Rectal smooth muscle tissue (tissue), 1 donor: ENCODE measurements around the gene WNK2.
"Not testable (repeated sequence)": the region's sequence is repeated elsewhere in the genome, so short reads cannot be mapped to it uniquely, and the experiment has no call there.

ENCODE experiments used
- H3K27ac ChIP-seq: one replicate; pipeline ENCODE4 v1.7.0; 2013; ENCODE audit warnings: low read depth, low read length, inconsistent platforms
- H3K27me3 ChIP-seq: one replicate; pipeline ENCODE4 v1.7.0; 2013; ENCODE audit warnings: low read length; ENCODE audit not compliant: control insufficient read depth, insufficient read depth
- H3K36me3 ChIP-seq: one replicate; pipeline ENCODE4 v1.7.0; 2013; ENCODE audit warnings: low read length; ENCODE audit not compliant: control insufficient read depth, insufficient read depth
- H3K4me1 ChIP-seq: one replicate; pipeline ENCODE4 v1.7.0; 2013; ENCODE audit warnings: low read length; ENCODE audit not compliant: control insufficient read depth, insufficient read depth
- H3K4me3 ChIP-seq: one replicate; pipeline ENCODE4 v1.7.0; 2013; ENCODE audit warnings: low read length
- H3K9ac ChIP-seq: one replicate; pipeline ENCODE4 v1.7.0; 2013; ENCODE audit warnings: low read length

The WNK2 gene

DNA sequence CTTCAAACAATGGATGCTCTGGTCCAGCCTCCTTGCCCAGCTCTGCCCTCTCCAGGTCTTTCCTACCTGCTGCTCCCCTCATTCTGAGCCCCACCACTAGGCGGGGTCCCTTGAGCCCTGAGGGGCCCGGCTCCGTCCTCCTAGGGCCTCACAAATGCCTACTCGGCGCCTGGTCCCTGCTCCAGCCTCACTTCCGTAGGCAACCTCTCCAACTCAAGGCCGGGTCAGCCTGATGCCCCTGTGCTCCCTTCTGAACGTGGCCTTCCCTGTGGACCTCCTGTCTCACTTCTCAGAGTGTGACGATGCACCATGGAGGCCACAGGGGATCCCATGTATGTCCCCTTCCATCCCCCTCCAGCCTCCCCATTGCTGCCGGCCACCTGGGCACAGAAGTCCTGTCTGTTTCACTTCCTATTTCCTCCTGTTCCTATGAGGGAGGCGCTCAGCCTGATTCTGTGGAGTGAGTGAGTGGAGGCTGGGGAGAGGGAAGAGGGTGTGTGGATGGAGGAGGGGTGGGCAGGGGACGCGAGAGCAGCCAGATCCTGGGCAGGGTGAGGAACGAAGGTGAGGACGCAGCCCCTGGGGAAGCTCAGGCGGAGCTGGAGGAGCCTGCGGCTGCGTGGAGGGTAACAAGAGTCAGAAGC is 140.4 kb downstream of the WNK2 start:
- Histone ChIP-seq H3K36me3 (no peaks in the 10 kb centered on the region), H3K27me3 (no peaks in the 10 kb centered on the region), H3K4me1 (no peaks in the 10 kb centered on the region), H3K4me3 (no peak overlapping the region), H3K27ac (no peak overlapping the region), H3K9ac (no peak overlapping the region)

DNA sequence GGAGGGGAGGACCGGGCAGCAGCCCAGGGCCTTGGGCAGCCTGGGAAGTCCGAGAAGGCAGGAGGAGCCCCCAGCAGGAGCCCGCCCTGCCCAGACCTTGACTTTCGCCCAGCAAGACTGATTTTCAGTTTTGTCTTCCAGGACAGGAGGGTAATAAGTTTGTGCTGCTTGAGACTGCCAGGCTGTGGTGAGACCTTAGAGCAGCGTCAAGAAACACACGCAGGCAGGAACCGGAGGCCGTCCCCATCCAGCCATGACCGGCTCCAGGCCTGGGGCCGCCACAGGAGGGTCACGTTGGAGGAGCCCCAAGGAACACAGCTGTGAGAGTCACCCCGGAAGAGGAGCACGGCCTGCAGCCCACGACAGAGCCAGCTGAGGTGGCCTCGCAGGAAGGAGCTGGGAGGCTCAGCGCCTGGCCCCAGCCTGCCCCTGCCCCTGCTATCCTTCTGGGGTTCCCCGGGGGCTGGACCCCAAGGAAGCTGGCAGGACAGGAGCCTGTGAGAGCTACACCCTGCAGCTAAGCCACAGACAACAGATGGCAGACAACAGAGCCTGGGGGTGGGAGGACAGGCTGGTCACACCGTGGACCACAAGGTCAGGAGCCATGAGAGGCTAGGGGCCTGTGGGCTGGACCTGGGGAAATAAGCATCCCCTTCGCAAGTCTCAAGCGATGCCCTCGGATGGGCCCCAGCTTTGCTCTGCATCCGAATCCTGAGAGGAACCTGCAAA is 141.5 kb downstream of the WNK2 start:
- Histone ChIP-seq H3K4me3 (no peak overlapping the region), H3K4me1 (no peaks in the 10 kb centered on the region), H3K27me3 (no peaks in the 10 kb centered on the region), H3K27ac (no peak overlapping the region), H3K9ac (no peak overlapping the region), H3K36me3 (no peaks in the 10 kb centered on the region)

DNA sequence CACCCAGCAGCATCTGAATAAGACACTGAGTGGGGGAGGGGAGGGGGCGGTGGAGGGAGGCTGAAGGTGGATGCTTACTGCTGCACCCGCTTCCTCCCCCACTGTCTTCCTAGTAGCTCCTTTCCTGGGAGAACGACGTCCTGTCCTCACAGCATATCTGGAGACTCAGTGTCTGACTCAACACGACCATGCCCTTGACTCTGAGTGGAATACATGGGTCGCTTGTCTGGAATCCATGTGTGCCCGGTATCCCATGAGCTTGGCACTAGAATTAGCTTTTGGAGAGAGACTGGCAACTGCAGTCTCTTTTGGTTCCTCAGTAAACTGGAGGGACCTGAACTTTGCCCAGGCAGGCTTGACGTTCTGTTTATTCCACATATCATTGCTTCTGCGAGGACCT is 142.1 kb downstream of the WNK2 start:
- H3K27ac ChIP-seq: no peak overlapping the region
- no peak overlapping the region for H3K9ac ChIP-seq
- H3K36me3 ChIP-seq: no peaks in the 10 kb centered on the region
- no peaks in the 10 kb centered on the region for H3K27me3 ChIP-seq
- H3K4me3 ChIP-seq: no peak overlapping the region
- no peaks in the 10 kb centered on the region for H3K4me1 ChIP-seq

DNA sequence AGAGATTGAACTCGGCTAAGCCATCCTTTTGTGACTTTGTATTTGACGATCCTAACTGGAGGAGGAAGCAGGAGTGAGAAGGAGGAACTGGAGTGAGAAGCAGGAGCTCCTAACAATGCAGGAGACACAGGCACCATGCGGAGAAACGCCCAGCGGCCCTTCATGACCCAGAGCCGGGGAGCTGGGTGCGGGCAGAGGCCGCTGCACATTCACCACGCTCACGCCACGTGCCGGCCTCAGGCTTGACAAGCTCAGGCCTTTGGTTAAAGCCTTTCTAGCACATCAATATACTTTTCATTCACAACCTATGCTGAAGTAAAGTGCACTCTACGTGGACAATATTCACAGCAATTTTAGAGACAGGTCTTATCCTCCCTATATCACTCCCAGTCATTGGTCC is 142.7 kb downstream of the WNK2 start:
- H3K27me3 ChIP-seq: no peaks in the 10 kb centered on the region
- H3K4me3 ChIP-seq: no peak overlapping the region
- no peak overlapping the region for H3K27ac ChIP-seq
- H3K9ac ChIP-seq: no peak overlapping the region
- no peaks in the 10 kb centered on the region for H3K36me3 ChIP-seq
- H3K4me1 ChIP-seq: no peaks in the 10 kb centered on the region

DNA sequence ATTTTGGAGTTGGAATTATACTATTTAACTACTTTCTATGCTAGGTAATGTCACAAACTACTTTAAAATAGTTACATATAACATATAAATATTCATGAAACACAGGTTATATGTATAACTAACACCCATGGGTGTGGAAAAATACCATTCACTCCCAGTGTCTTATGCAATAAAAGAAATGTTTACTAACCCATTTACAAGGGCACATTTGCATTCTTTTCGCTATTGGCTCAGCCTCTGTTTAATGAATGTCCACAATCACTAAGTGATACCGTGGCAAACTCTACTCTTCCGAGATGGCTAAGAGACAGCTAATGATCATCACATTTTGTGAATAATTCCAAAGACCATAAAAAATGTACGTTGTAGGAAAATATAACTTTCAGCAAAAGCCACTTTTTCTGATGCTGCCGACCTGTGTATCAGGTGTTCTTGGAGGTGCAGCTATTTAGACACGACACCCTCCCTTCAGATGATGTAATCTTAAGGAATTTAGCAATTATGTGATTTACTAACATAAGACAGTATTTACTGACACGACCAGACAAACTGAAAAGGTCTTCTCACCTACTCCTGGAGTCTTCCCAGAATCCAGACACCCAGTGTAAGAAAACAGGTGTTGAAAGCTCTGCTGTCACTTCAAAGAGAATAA is 145.8 kb downstream of the WNK2 start:
- no peak overlapping the region for H3K27ac ChIP-seq
- no peaks in the 10 kb centered on the region for H3K27me3 ChIP-seq
- H3K9ac ChIP-seq: no peak overlapping the region
- H3K4me3 ChIP-seq: no peak overlapping the region
- no peaks in the 10 kb centered on the region for H3K4me1 ChIP-seq
- H3K36me3 ChIP-seq: no peaks in the 10 kb centered on the region

DNA sequence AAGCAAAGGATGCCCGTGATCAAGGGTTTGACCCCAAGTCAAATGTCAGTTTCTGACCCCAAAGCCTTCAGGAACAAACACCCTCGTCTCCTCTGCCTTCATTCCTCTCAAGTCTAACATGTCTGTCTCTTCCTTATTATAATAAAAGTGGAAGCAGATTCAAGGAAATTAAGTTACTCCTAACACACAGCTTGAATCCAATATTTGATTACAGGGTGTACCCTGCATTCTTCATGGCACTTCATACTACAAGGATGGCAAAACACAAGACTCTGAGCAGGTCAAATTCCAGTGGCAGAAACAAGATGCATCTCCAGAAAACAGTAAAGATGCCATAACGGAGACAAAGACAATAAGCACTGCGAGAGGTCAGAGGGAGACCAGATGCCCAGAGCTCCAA is 148.4 kb downstream of the WNK2 start:
- Histone ChIP-seq H3K4me3 (no peak overlapping the region), H3K27me3 (no peaks in the 10 kb centered on the region), H3K4me1 (no peaks in the 10 kb centered on the region), H3K27ac (no peak overlapping the region), H3K9ac (no peak overlapping the region), H3K36me3 (no peaks in the 10 kb centered on the region)

DNA sequence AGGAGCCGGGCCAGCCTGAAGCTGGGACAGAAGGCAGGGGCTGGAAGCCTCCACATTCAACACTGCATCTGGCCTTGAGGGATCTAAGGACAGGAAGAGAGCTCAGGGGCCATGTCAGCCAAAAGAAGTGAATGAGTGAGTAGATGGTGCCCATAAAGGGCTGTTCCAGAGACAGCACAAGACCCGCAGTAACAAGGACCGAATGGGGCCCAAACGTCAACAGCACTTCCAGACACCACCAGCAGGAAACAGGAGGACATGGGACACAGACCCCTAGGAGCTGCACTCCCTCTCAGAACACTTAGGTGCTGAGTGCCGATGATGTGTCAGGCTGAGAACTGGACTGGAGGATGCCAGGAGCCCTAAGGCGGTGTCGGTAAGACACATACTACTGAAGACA is 152.8 kb downstream of the WNK2 start:
- no peaks in the 10 kb centered on the region for H3K27me3 ChIP-seq
- no peak overlapping the region for H3K4me3 ChIP-seq
- H3K36me3 ChIP-seq: no peaks in the 10 kb centered on the region
- H3K9ac ChIP-seq: no peak overlapping the region
- H3K27ac ChIP-seq: no peak overlapping the region
- H3K4me1 ChIP-seq: no peaks in the 10 kb centered on the region

DNA sequence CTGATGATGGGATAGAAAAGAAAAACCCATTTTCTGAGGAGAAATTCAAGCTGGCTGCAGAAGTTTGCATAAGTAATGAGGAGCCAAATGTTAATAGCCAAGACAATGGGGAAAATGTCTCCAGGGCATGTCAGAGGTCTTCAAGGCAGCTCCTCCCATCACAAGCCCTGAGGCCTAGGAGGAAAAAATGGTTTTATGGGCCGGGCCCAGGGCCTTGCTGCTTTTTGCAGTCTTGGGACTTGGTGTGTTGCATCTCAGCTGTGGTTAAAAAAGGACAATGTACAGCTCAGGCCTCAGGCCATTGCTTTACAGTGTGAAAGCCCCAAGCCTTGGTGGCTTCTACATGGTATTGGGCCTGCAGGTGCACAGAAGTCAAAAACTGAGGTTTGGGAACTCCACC is 154.3 kb downstream of the WNK2 start:
- H3K27ac ChIP-seq, H3K36me3 ChIP-seq, H3K4me3 ChIP-seq: not testable (repeated sequence)

DNA sequence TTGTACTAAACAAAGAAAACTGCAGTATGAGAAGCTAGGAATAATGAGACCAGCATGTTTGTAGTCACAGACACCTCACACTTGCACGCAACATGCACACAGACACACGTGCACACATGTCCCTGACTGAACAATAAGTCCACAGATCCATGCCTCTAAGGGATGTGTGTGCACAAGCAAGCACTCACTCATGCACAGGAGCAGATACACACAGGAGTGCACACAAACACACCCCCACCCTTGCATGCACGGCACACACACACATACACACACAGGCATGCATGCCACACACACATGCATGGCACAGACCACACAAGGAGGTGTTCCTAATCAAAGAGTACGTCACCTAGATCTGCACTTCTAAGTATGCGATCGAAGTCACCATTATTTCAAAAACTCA is 156.2 kb downstream of the WNK2 start:
- Histone ChIP-seq H3K27ac (no peak overlapping the region), H3K36me3 (no peaks in the 10 kb centered on the region), H3K4me1 (no peaks in the 10 kb centered on the region), H3K9ac (no peak overlapping the region), H3K27me3 (no peaks in the 10 kb centered on the region), H3K4me3 (no peak overlapping the region)

More for the DNA sequence above, 154.3 kb downstream of the WNK2 start:
- not testable (repeated sequence) for H3K9ac ChIP-seq, H3K27me3 ChIP-seq, H3K4me1 ChIP-seq

DNA sequence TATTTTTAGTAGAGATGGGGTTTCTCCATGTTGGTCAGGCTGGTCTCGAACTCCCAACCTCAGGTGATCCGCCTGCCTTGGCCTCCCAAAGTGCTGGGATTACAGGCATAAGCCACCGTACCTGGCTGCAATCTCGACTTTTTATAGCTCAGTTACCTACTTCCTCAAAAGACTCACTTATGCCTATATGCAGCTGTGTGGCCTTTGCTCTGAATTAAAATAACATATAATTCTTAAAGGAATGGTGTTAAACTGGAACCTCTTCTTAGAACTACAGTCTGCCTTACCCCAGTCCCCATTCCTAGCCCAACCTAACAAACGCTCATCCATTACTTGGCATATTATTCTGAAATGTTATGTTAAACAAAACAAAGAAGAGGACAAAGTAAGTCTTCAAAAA is 157.9 kb downstream of the WNK2 start:
- not testable (repeated sequence) for H3K4me3 ChIP-seq, H3K27ac ChIP-seq, H3K9ac ChIP-seq, H3K4me1 ChIP-seq, H3K27me3 ChIP-seq, H3K36me3 ChIP-seq

DNA sequence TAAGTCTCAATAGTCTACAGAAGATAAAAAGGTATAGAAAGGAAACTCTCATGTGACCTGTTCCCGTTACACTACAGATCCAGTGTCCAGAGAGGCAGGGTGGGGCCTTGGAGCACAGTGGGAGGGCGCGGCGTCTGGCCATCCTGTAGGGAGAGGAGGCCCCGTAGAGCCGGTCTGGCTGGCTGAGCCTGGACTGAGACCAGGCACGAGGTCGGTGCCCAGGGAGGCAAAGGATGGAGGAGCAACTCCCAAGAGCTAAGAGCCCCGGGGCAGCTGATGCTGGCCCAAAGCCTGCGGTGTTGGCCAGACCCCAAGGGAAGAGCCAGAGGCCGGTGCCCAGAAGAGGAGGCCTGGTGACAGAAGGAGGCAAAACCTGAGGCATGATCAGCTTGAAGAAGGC is 158.5 kb downstream of the WNK2 start:
- H3K36me3 ChIP-seq, H3K4me1 ChIP-seq, H3K27me3 ChIP-seq, H3K4me3 ChIP-seq, H3K9ac ChIP-seq, H3K27ac ChIP-seq: not testable (repeated sequence)

DNA sequence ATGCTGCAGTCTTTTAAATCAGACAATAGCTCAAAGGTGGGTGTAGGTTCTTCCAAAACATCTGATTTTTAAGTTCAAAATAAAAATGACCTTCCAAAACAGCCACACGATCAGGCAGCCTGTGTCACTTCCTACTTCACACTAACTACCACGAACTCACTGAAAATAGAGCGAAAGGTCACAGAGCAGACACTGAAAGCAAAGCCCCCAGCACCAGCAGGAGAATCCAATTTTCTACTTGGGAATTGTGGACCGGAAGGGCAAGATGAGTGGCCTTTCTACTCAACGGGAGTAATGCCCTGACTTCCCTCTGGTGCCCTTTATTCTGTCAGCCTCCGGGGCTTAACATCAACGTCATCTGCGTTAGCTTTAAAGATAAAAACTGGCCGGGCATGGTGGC is 159.7 kb downstream of the WNK2 start:
- Histone ChIP-seq H3K27ac (no peak overlapping the region), H3K4me1 (no peaks in the 10 kb centered on the region), H3K27me3 (no peaks in the 10 kb centered on the region), H3K9ac (no peak overlapping the region), H3K4me3 (no peak overlapping the region), H3K36me3 (no peaks in the 10 kb centered on the region)
